Measurements from ENCODE around the gene PTPRS. TPM values are rescaled to one million over a fixed set of nuclear protein-coding genes. Genes with fewer than 3 reads are reported as not detected.

The PTPRS gene
- total RNA-seq, 1 experiment from 2014 or later: 215 TPM

- Histone ChIP-seq H3K27me3 (replicated peaks; ENCODE audit: insufficient read depth, low read depth, low read length, poor library complexity) (no peaks in the 10 kb centered on the region), H3K4me1 (ENCODE audit: insufficient read depth, low read length, poor library complexity, severe bottlenecking) (peaks cover 11% of the 10 kb centered on the region), H3K27ac (ENCODE audit: low read depth, low read length, poor library complexity, severe bottlenecking) (no peak overlapping the region), H3K4me3 (ENCODE audit: low read depth, low read length, poor library complexity, severe bottlenecking) (no peak overlapping the region), H3K9me3 (ENCODE audit: low read depth, low read length, poor library complexity, severe bottlenecking) (no peaks in the 10 kb centered on the region), H3K36me3 (ENCODE audit: insufficient read depth, low read length, poor library complexity, severe bottlenecking) (no peaks in the 10 kb centered on the region)
- DNase-seq (ENCODE audit: low spot score): no peak
- no TSS peak for BruUV-seq (replicated peaks)
- POLR2A ChIA-PET (ENCODE audit: low non-redundant PET): no interaction called here
- CTCF ChIA-PET: no interaction called here
- intact Hi-C loops (cut with micrococcal nuclease; ENCODE audit: unreplicated experiment): no loop called here
- TF ChIP-seq EZH2 (IDR thresholded peaks at IDR 0.05; ENCODE audit: borderline replicate concordance, low read depth, low read length, poor library complexity, severe bottlenecking) (no peak), CTCF (conservative IDR thresholded peaks at IDR 0.05; ENCODE audit: low read depth, low read length) (no peak)
These were observed 5.0 kb downstream of the PTPRS start for GRCh38 chr19:5335593-5335992.

- Histone ChIP-seq H3K27me3 (replicated peaks; ENCODE audit: insufficient read depth, low read depth, low read length, poor library complexity) (no peaks in the 10 kb centered on the region), H3K4me1 (ENCODE audit: insufficient read depth, low read length, poor library complexity, severe bottlenecking) (peaks cover 11% of the 10 kb centered on the region), H3K4me3 (ENCODE audit: low read depth, low read length, poor library complexity, severe bottlenecking) (no peak overlapping the region), H3K9me3 (ENCODE audit: low read depth, low read length, poor library complexity, severe bottlenecking) (no peaks in the 10 kb centered on the region), H3K36me3 (ENCODE audit: insufficient read depth, low read length, poor library complexity, severe bottlenecking) (no peaks in the 10 kb centered on the region), H3K27ac (ENCODE audit: low read depth, low read length, poor library complexity, severe bottlenecking) (no peak overlapping the region)
- CTCF ChIA-PET: no interaction called here
- no peak for TF ChIP-seq EZH2 (IDR thresholded peaks at IDR 0.05; ENCODE audit: borderline replicate concordance, low read depth, low read length, poor library complexity, severe bottlenecking)
- no peak for TF ChIP-seq CTCF (conservative IDR thresholded peaks at IDR 0.05; ENCODE audit: low read depth, low read length)
- DNase-seq (ENCODE audit: low spot score): no peak
- no TSS peak for BruUV-seq (replicated peaks)
- POLR2A ChIA-PET (ENCODE audit: low non-redundant PET): interaction anchor here (0.6 kb wide), 1 partner anchor 154 kb away, joined by 3 read pairs; no protein-coding TSS in a partner anchor
- intact Hi-C loops (cut with micrococcal nuclease; ENCODE audit: unreplicated experiment): no loop called here
These were observed 5.7 kb downstream of the PTPRS start for GRCh38 chr19:5334824-5335500.

GRCh38 chr19:5334366-5334739 lies 6.3 kb downstream of the PTPRS start:
- no TSS peak for BruUV-seq (replicated peaks)
- POLR2A ChIA-PET (ENCODE audit: low non-redundant PET): interaction anchor here (0.6 kb wide), 1 partner anchor 155 kb away, joined by 3 read pairs; no protein-coding TSS in a partner anchor

More at GRCh38 chr19:5334366-5334739, 6.3 kb downstream of the PTPRS start:
- Histone ChIP-seq H3K27me3 (replicated peaks; ENCODE audit: insufficient read depth, low read depth, low read length, poor library complexity) (no peaks in the 10 kb centered on the region), H3K36me3 (ENCODE audit: insufficient read depth, low read length, poor library complexity, severe bottlenecking) (no peaks in the 10 kb centered on the region), H3K27ac (ENCODE audit: low read depth, low read length, poor library complexity, severe bottlenecking) (no peak overlapping the region), H3K4me3 (ENCODE audit: low read depth, low read length, poor library complexity, severe bottlenecking) (no peak overlapping the region), H3K4me1 (ENCODE audit: insufficient read depth, low read length, poor library complexity, severe bottlenecking) (peaks cover 11% of the 10 kb centered on the region), H3K9me3 (ENCODE audit: low read depth, low read length, poor library complexity, severe bottlenecking) (no peaks in the 10 kb centered on the region)
- no peak for TF ChIP-seq CTCF (conservative IDR thresholded peaks at IDR 0.05; ENCODE audit: low read depth, low read length)
- TF ChIP-seq EZH2 (IDR thresholded peaks at IDR 0.05; ENCODE audit: borderline replicate concordance, low read depth, low read length, poor library complexity, severe bottlenecking): no peak
- CTCF ChIA-PET: no interaction called here
- intact Hi-C loops (cut with micrococcal nuclease; ENCODE audit: unreplicated experiment): no loop called here
- no peak for DNase-seq (ENCODE audit: low spot score)

Data from A673 (cell line).